GM12878 (cell line): ENCODE data around the gene TOB2. TPM values are rescaled to one million over a fixed set of nuclear protein-coding genes. Genes with fewer than 3 reads are reported as not detected.

Source experiments
- CHD4 ChIP-seq: fragments of 200-600 bp; sonication (generic); IDR thresholded peaks from 2 replicates; pipeline ENCODE4 v1.6.1; 2016; ENCODE audit warnings: mild to moderate bottlenecking
- E2F4 ChIP-seq: IDR thresholded peaks from 2 replicates; pipeline ENCODE4 v1.6.1; 2012; ENCODE audit warnings: low read depth, low read length, improper control_type of control experiment
- LARP7 ChIP-seq: fragments of 450-650 bp; IDR thresholded peaks from 2 replicates; pipeline ENCODE4 v1.6.1; 2017; ENCODE audit warnings: mild to moderate bottlenecking
- MEF2B ChIP-seq: fragments of 450-650 bp; IDR thresholded peaks from 2 replicates; pipeline ENCODE4 v1.6.1; 2018; ENCODE audit warnings: mild to moderate bottlenecking, moderate library complexity; ENCODE audit not compliant: partially characterized antibody, poor library complexity, severe bottlenecking
- NRF1 ChIP-seq: conservative IDR thresholded peaks from 2 replicates; pipeline ENCODE4 v1.6.1; 2011; ENCODE audit warnings: mild to moderate bottlenecking, low read depth, low read length, improper control_type of control experiment
- RELA ChIP-seq: fragments of 450-650 bp; IDR thresholded peaks from 2 replicates; pipeline ENCODE4 v1.8.0; 2014; ENCODE audit warnings: borderline replicate concordance; ENCODE audit not compliant: partially characterized antibody
- RUNX3 ChIP-seq: IDR thresholded peaks from 2 replicates; pipeline ENCODE4 v1.6.1; 2012; ENCODE audit warnings: low read length, inconsistent platforms
- STAT3 ChIP-seq: IDR thresholded peaks from 2 replicates; pipeline ENCODE4 v1.6.1; 2011; ENCODE audit warnings: low read depth, low read length, improper control_type of control experiment
- TARDBP ChIP-seq: IDR thresholded peaks from 2 replicates; pipeline ENCODE4 v1.6.1; 2016; ENCODE audit warnings: borderline replicate concordance
- ZBTB4 ChIP-seq: fragments of 450-650 bp; formaldehyde crosslinking; IDR thresholded peaks from 2 replicates; pipeline ENCODE4 v1.4.0; 2022; ENCODE audit warnings: mild to moderate bottlenecking, moderate library complexity
- ZBTB40 ChIP-seq: fragments of 450-650 bp; IDR thresholded peaks from 2 replicates; pipeline ENCODE4 v1.6.1; 2016; ENCODE audit warnings: mild to moderate bottlenecking, moderate library complexity, borderline replicate concordance
- ZNF592 ChIP-seq: fragments of 450-650 bp; IDR thresholded peaks from 2 replicates; pipeline ENCODE4 v1.6.1; 2017; ENCODE audit warnings: mild to moderate bottlenecking, moderate library complexity
- polyA plus RNA-seq, 11 experiments: library from polyadenylated mRNA; depleted of rRNA in 4 of 11; unstranded in 6 of 11; stranded (reverse) in 5 of 11; fragments of >200 nt; fragmentation: Nextera tagmentation in 4 of 11; fragmentation: Illumina TruSeq in 1 of 11; extraction: Ambion mirVana in 4 of 11; extraction: Trizol in 1 of 11; gene quantifications; 1 replicate in 1 of 11; 2 replicates in 10 of 11; pipeline versions ENCODE4 v1.2.1 to v1.2.3, GENCODE V29; 2011 to 2016; ENCODE audit warnings: inconsistent platforms in 2 of 11, missing spikeins in 2 of 11, low read depth in 1 of 11
- total RNA-seq, 4 experiments: library from RNA; depleted of rRNA in 3 of 4; stranded (reverse); fragments of >200 nt in 3 of 4; fragmentation: Illumina TruSeq in 1 of 4; extraction: Trizol in 1 of 4; gene quantifications; 2 replicates each; pipeline versions ENCODE4 v1.2.1 to v1.2.3, GENCODE V29; 2013 to 2021
- TF ChIP-seq, protein P1 (sequence below): IDR thresholded peaks from 2 replicates; pipeline ENCODE4 v1.6.1; 2012; ENCODE audit warnings: low read depth, low read length, improper control_type of control experiment
- TF ChIP-seq, protein P2 (sequence below): fragments of 450-650 bp; IDR thresholded peaks from 2 replicates; pipeline ENCODE4 v1.6.1; 2017; ENCODE audit warnings: mild to moderate bottlenecking

TOB2 gene
- total and polyA plus RNA-seq, 10 of the 15 experiments (the other 5 are each of a cell fraction or from before 2014, with no cell fraction given) = 4.5 to 32.0 (median 15.1) TPM

DNA sequence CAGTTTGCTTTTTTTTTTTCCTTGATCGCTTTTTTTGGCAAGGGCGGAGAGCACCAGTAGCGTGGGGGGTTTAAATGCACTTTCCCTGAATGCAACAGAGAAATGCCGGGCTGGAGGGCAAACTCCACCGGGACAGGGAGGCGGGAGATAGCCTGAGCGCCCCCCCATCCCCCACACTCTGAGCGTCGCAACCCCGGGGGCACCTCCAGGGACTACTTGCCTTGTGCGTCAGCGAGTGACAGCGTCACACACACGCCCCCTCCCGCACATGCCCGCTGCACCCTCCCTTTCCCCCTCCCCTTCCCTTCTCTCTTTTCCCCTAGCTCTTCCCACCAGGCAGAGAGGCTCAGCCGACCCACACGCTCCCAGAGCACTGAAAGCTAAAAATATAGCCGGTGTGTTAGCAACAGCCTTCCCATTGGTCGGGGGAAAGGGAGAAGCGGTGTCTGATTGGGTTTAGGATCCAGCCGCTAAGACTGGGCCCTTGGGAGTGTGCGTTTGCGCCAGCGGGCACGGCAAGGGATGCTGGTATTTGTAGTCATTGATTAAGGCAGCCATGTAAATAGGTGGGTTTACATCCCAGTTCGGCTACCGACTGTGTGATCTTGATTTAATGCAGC is 1.7 kb upstream of the TOB2 start (continued):
- no peak for TF ChIP-seq ZBTB4 (CRISPR knock-in tag)
- TF ChIP-seq, protein P1, sequence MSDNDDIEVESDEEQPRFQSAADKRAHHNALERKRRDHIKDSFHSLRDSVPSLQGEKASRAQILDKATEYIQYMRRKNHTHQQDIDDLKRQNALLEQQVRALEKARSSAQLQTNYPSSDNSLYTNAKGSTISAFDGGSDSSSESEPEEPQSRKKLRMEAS = peak; percentile 54; the same call in 1 of the 2 replicates
- peak; percentile 90 for TF ChIP-seq MEF2B
- TF ChIP-seq STAT3 = peak; percentile 74; the same call in 1 of the 2 replicates
- TF ChIP-seq E2F4 = no peak; the same call in 1 of the 2 replicates
- no peak for TF ChIP-seq RUNX3
- TF ChIP-seq, protein P2, sequence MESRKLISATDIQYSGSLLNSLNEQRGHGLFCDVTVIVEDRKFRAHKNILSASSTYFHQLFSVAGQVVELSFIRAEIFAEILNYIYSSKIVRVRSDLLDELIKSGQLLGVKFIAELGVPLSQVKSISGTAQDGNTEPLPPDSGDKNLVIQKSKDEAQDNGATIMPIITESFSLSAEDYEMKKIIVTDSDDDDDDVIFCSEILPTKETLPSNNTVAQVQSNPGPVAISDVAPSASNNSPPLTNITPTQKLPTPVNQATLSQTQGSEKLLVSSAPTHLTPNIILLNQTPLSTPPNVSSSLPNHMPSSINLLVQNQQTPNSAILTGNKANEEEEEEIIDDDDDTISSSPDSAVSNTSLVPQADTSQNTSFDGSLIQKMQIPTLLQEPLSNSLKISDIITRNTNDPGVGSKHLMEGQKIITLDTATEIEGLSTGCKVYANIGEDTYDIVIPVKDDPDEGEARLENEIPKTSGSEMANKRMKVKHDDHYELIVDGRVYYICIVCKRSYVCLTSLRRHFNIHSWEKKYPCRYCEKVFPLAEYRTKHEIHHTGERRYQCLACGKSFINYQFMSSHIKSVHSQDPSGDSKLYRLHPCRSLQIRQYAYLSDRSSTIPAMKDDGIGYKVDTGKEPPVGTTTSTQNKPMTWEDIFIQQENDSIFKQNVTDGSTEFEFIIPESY = no peak
- peak; percentile 58 for TF ChIP-seq NRF1
- 0 out of 2 replicates have a peak, but pooled peaks have one; percentile 23 for TF ChIP-seq ZNF592
- TF ChIP-seq TARDBP = peak; percentile 56; the same call in 1 of the 2 replicates
- peak; percentile 23 for TF ChIP-seq RELA
- no peak for TF ChIP-seq LARP7
- TF ChIP-seq ZBTB40 = no peak
- no peak for TF ChIP-seq CHD4
